Measurements from ENCODE around the gene HOXB7. TPM values are rescaled to one million over a fixed set of nuclear protein-coding genes. Genes with fewer than 3 reads are reported as not detected.

The HOXB7 gene
- total RNA-seq, 1 donor from 2014 or later = 0.73 TPM

DNA sequence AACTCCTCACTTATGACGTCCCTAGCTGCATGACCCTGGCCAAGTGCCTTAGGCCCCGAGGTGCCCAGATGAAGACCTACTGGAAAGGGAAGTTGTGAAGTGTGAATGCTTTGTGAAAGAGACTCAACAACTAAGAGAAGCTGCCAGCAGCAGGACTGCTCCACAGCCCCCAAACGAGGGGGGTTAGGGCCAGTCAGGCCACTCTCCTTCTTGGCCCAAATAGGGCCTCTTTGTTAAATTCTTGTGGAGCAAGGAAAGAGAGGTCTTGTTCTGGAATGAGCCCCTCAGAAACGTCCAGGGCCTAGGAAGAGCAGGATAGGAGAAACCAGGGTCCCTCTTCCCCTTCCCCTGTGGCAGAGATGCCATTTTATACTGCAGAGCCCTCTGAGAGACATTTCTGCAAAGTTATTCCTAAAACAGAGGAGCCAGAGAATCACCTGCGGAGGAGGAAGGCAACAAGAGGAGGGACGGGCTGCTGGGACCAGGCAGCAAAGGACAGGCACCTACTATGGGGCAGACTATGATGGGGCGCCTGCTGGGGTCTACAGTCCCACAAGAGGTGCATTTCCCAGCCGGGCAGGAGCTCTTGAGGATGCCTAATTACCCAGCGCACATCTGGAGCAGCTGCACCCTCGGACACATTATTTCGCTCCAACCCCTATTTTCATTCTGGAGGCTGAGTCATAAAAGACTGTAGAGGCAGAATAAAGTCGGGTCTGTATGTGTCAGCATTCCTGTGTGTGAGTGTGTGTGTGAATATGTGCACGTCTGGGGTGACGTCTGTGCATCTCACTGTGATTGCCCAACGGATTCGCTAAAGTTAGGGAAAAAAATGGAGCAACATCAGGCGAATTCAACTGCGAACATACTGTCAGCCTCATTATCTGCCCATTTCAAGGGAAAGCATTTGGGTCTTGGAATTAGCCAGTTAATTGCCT lies 26.8 kb upstream of the HOXB7 start:
- intact Hi-C loops (cut with micrococcal nuclease) = no loop called here

DNA sequence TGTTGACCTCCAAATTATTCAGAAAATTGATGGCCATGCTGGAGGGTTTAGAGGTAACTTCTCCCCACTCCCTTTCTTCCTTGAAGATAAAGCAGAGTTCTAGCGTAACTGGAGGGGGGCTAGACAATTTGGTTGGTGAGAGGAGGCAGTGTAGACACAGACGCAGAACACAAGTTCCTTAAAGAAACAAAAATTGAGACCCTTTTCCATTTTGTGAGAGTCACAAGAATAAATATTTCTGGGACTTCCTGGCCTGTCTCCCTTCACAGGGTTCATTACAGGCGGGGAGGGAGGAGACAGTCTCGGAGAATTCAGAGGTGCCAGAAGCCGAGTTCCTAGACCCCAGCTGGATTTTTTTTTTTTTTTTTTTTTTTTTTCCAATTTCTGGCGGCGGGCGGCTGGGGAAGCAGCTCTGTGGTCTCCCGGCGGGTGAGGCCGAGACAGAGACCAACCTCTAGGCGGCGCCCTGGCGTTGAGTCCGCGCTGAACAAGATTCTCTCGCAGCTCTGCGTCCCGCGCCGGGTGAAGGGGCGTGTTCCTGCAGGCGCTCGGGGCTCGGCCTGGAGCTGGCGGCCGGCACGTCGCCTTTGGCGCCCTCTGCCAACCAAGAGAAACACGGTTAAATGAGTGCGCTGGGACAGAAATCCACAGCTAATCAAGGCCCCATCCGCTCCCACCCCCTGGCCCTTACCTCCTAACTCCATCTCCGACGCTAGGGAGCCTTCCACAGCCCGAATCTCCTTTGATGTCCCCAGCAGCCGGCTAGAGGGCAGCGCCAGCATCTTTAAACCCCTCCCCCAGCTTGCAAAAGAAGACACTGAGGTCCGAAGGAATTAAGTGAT lies 25.6 kb upstream of the HOXB7 start:
- intact Hi-C loops (cut with micrococcal nuclease) = no loop called here

DNA sequence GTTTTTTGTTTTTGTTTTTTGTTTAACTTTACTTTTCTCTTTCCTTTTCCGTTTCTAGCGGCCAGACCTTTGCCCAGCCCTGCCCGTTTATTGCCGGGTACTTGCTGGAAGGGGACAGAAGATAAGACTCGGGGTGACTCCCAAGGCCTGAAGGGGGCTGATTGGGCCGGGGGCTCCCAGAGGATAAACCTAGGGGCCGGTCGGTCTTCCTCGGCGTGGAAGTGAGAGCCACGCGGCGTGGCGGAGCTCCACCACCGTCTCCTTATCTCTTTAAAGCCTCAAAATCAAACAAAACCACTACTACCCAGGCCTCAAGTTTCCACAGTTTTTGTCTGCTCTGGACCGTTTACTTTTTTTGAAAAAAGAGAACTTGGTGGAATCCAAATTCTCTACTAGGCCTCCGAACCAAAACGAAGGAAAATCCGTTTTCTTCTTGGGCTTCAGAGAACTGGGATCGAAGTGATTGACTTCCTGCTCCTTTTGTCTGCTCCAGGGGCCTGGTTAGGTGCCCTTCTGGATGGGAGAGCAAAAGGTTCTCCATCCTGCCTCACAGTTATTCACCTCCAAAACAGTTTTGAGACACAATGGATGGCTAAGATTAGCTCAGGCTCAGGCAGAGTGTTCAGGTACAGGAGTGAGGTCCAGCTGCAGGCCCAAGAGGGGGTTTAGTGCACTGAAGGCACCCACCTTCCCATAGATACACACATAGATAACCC lies 23.8 kb upstream of the HOXB7 start:
- intact Hi-C loops (cut with micrococcal nuclease) = no loop called here

DNA sequence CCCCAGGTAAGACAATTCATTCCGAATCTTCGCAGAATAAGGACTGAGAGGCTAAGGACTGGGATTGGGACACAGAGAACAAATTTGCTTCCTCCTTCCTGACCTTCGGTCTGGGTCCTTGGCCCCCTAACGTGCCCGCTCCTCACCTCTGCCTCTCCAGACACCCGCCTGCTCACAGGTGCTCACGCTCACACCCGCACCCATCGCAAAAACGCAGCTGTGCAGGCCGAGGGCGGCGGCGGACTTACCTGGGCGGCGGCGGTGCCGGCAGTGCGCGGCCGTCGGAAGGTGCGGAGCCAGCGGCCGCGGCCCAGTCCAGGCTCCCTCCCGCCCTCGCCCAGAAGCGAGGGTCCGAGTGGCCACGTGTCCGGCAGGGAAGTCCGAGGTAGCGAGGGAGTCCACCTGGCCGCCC lies 22.5 kb upstream of the HOXB7 start:
- intact Hi-C loops (cut with micrococcal nuclease) = no loop called here

DNA sequence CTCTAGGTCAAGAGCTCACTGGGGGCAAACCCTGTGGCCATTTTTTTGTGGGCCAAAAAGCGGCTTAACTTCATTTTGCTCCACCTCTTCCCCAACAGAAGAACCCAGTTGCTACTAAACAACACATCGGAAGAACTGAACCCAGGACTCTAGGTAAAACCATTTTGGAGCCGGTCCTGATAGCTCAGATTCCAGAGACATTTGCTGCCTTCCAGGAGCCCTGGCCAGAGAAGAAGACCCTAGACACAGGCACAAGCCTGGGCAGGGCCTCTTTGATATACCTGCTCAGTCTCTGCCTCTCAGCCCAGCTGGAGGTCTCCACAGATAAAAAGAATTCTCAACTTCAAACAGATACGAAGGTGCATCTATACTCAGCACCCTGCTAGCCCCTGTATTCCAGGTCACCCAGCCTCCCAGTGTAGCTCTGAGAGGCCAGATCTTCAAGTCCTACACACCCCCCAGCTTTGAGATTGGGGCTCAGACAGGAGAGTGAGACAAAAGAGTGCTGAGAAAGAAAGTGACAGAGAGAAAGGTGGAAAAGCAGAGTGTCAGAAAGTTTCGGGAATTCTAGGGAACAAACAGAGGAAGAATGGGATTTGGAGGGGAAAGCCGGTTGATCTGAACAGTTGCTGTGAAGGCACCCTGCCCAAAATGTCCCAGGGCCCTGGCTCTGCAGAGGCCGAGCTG lies 21.9 kb upstream of the HOXB7 start:
- intact Hi-C loops (cut with micrococcal nuclease) = no loop called here

DNA sequence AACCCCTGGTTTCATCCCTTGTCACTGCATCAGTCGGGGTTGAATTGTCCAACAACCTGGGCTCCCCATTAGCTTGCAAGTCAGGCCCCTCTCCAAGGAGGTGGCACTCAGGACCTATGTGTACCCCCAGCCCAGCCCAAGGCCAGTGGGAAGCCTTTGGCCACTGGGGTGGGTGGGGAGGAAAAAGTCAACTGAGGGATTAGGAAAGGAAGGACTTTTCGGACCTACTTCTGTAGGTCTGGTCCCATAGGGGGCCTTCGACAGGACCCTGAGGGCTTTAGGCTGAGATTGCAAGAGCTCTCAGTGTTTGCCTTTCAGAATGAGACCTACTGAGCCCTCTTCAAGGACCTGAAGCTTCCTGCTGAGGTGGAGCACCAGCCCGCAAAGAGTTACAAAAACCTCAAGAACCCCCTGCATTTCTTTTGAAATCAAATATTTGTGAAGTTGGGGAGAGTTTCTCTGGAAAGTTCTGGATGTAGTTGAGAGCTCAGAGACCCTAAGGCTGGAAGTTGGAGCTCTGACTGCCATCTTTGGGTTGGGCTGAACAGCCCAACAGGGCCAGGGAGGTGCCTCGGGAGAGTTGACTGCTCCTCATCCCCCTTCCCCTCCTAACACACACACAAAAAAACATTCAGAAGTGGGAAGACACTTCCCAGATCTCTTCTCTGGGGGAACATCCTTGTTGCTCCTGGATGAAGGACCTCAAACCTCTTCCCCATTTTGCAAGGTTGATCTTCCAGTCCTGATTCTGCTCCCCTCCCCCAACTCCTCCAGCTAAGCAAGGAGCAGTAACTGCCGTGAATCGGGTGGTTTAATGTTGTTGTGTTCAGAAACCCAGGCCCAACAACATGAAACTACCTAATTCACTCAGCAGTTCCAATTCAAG lies 21.1 kb upstream of the HOXB7 start:
- intact Hi-C loops (cut with micrococcal nuclease) = no loop called here

DNA sequence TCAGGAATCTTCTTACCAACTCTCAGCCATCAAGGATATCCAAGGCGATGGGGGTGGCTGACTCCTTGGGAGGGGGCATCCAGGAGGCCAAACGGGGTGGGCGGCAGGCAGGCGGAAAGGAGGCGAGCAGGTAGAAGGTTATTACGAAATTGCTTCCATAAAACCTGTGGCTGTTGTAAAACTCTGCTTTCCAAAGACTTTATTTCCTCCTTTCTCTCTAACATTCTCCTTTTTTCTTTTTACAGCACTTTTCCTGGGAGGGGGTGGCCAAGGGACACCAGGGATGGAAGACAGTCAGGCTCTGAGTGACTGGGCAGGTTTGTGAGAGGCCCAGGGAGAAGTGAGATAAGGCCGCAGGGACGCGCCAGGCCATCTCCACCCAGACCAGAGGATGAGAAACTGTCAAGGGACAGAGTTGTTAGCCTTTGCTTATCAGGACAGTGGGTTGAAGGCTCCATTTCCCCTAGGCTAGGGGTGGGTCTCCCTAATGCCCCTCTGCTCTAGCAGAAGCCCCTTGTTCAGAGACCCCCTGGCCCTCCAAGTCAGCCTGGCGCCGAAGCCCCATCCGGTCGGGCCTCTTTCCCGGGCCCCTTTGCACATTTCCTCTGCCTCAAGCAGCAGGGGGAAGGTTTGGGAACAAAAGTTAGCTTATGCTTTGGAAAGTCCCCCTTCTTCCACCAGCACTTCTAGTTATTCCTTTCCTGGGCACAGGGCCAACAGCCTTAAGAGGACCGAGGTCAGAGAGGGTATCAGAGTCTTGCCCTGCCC lies 20.3 kb upstream of the HOXB7 start:
- intact Hi-C loops (cut with micrococcal nuclease) = no loop called here

DNA sequence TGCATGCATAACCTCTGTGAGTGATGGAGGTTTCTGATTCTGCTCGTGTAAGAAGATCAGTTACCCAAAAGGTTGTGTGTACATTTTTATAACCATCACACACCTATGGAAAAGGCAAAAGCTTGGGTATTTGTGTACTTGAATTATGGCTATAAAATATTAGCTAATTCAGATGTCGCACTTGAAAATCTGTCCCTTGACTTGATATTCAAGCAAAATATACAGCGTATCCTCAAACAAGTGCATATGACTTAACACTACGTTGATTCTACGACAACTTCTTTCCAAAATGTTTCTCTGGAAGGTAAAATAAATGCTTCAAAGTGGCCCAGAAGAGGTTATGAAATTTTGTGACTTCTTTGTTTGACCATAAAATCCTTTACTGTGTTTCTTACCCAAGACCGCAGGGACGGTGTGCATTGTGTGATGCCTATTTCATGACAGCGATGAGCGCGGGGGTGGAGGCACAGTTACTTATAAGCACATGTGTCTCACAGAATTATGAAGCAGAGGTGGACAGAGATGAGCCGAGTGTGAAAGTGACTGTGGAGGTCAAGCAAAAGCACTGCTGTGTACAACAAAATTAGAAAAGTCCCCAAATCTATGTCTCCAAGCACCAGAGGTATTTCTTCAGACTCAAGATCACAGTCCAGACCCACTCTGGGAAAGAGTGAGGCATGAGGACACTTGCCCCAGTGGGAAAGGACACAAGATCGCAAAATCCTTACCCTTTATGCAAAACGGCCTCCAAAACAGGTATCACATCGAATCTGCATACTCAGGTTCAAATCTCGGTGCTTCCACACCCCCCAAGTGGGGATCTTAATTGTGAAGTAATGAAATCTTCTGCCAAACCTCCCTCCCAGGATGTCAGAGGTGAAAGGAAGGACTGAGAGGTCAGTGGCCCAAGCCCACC lies 19.4 kb upstream of the HOXB7 start:
- intact Hi-C loops (cut with micrococcal nuclease) = no loop called here

DNA sequence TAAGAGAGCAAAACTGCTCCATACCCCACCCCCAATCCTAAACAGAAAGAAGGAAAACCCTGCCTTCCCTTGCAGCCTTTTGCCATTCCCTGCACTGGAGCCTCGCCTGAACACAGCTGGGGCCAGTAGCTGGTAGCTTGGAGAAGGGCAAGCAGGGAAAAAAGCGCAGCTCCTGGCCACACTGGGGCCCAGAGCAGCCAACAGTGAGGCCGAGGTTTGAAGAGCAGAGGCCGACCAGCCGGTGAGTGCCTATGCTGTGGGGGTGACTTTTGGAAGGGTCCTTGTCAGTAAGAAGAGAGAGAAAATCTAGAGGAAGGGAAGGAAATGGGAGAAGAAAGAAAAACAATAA lies 18.6 kb upstream of the HOXB7 start:
- intact Hi-C loops (cut with micrococcal nuclease) = no loop called here

DNA sequence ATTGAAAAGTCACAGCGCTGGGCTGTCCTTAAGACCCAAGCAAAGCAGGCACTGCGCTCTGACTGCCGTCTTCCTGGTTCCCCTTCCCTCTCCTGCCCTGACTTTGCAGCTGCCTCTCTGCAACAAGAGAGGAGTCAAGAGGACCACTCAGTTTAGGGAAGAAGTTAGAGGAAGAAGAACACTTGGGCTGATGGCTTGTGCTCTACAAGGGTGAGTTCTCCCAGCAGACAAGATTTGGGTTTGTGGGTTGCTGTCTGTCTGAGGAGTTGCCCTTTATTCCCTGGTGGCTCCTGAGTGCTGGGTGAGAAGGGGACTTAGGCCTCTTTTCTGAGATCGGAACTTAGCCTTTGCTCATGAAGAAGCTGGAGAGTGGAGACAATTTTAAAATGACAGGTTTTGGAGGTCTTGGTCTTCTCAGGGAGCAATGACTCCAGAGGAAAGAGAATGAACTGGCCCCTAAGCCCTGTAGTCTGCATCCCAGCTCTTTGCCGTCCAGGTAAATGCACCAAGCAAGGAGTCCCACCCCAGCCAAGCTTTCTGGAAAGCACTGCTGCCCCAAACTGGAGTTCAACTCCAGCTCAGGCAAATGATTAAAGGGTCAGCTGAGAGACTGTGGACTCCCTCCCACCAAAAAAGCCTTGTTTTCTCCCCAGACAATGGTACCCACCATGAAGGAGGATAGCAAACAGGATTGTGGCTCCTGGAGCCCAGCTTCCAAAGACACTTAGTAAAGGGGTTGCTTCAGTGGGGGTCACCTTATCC lies 18.0 kb upstream of the HOXB7 start:
- intact Hi-C loops (cut with micrococcal nuclease) = no loop called here

DNA sequence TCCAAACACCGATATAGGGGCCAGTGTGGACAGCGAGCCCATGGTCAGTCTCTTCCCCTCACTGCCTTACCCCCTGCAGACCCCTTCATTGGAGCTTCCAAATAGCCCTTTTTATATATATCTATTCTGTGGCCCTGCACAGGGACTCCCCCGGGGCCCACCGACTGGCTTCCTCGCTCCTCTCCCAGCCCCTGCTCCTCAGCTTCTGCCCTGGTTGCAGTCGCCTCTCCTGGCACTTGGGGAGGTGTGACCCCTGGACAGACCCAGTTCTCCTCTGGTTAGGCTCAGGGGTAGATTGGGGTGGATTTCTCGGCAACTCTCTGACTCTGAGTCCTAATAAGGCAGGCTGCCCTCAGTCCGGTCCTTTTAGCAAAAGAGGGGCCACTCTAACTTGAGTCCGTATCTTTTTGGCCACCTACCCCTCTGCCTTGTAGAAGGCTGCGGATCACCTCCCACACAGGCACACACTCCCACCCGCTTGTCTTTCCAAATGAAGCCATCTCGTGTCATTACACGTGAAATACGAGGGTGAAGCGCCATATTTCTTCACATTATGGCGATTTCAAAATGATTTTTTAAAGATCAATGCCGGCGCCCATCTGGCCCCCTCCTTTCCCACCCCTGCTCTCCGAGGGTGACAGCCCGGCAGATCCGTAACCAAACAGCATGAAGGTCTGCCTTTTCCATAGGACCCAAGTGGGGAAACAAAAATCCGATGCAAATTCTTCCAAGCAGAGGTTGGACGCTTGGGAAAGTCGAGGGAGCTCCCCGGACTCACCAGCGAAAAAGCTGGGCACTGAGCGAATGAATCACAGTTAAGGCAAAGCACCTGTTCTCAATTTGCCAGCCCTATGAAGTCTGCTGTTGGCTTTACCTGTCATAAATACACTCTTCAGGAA lies 17.1 kb upstream of the HOXB7 start:
- intact Hi-C loops (cut with micrococcal nuclease) = no loop called here

DNA sequence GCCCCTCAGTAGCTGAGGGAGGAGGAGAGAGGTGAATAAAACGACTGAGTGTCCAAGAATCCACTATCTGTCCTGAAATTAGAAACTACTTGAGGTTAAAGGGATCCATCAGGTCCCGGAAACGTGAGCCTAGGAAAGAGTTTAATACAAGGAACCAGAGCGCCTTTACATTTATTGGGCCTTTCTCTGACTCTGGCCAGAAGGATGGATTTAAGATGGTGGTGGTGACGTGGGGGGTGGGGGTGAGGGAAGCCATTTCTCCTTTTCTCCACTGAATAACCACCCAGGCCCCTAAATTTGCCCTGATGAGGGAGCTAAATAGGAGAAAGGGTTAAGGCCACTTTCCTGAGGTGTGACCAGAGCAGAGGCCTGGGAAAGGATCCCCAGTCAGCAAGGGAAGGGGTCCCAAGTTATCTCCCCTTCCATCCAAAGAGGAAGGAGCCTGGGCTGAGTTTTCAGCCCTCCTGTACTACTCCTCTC lies 16.3 kb upstream of the HOXB7 start:
- intact Hi-C loops (cut with micrococcal nuclease) = no loop called here

DNA sequence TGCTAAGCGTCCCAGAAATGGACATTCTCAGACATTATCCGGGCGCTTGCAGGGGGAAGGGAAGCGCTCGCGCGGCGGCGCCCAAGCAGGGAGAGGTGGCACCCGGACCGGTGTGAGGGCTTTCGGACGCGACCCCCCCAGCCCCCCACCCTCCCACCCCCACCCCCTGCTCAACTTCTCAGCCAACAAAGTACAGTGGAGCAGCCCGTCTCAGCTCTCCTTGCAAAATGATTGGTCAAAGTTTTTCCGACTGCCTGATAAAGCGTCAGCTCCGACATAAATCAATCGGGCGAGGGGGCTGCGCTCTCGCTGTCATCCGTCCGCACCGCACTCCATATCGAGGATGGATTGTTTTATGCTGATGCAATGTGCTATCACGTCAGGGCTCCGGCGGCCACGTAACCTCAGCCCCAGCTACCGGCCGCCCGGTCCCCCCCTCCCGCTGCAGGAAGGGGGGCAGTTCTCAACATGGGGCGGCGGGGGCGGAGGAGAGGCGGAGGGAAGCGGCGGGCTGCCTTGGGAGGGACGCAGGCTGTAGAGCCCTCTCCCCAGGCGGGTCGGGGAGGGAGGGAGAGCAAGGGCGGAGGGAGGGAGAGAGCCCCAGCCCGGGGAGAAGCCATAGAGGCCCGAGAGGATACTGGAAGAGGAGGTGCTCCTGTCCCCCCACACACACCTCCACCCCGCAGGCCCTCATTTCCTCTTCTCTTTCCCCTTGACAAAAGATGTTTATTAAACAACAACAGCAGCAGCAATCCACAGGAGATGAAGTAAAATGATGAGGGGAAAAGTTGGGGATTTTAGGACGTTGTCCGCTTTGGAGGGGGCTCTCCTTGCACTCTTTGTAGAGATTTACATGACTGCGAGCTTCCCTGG lies 15.7 kb upstream of the HOXB7 start, which contains the start of gene HOXB9:
Gene HOXB9 (minus strand): TSS at position 114 of the 873 bp plus-strand sequence. CDS start 89 bp downstream, at position 25.
- intact Hi-C loops (cut with micrococcal nuclease) = no loop called here

DNA sequence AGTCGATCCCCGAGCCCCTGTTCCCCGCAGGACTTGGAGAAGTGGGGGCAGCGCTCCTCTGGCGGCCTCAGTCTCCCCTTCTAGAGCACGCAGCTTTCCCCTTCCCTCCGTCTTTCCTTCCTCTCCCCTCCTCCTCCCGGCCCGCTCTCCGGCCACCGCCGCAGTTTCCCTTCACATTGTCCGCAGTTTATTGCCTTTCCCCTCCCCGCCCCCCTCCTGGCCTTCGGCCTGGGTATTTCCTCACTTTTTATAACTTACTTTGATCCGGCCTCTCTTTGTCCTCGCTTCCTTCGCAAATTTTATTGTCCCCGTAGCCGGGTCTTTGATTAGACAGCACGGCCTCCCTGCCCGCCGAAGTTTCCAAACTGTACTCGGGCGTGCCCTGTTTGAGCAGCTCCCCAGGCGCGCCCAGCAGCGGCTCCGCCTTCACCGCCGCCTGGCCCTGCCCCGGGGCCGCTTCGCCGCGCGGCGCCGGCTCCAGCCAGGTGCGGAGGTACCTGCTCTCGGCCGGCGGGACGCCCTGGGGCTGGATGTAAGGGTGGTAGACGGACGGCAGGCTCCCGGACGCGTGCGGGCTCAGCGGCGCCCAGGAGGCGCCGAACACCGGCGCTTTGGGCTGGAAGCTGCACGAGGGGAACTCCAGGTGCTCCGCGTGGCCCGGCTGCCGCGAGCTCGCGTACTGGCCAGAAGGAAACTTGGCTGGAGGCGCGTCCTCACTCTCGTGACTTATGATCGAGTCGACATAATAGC lies 14.9 kb upstream of the HOXB7 start:
- intact Hi-C loops (cut with micrococcal nuclease) = no loop called here

All from T-helper 2 cell treated with Interferon-gamma antibody and Interleukin-4, amounts not matched to agents 100 ng/mL and 5 ng/mL, for 36 hours (primary cell).